BJ (cell line): ENCODE measurements around the gene CALML6. TPM values are rescaled to one million over a fixed set of nuclear protein-coding genes. Genes with fewer than 3 reads are reported as not detected.

Source experiments
- CTCF ChIA-PET: fragments of 350-600 bp; formaldehyde crosslinking; extraction: SDS; loops from one replicate; lab custom pipeline; 2021; ENCODE audit warnings: antibody characterized with exemption, inconsistent platforms; lab: Yijun Ruan, JAX
- POLR2A ChIA-PET: fragments of 300-600 bp; sonication (Branson Sonifier 250); formaldehyde crosslinking; extraction: SDS; loops from one replicate; lab custom pipeline; 2021; ENCODE audit warnings: antibody characterized with exemption; lab: Charles Lee
- DNase-seq: peaks from one replicate; pipeline ENCODE4 v3.0.0-alpha.2; 2011; ENCODE audit warnings: low read depth
- H3K27me3 ChIP-seq: 2 replicates; pipeline ENCODE4 v1.6.0; 2011; ENCODE audit warnings: low read length; ENCODE audit not compliant: control insufficient read depth, insufficient read depth
- H3K36me3 ChIP-seq: 2 replicates; pipeline ENCODE4 v1.5.1; 2011; ENCODE audit warnings: low read length; ENCODE audit not compliant: control insufficient read depth, insufficient read depth
- H3K4me3 ChIP-seq: 2 replicates; pipeline ENCODE4 v1.5.1; 2011; ENCODE audit warnings: low read depth, mild to moderate bottlenecking, control low read depth, low read length
- CTCF ChIP-seq: IDR thresholded peaks from 2 replicates; pipeline ENCODE4 v1.5.1; 2011; ENCODE audit warnings: low read depth, mild to moderate bottlenecking, control low read depth, inconsistent platforms, low read length, moderate library complexity; ENCODE audit not compliant: insufficient read depth
- polyA plus RNA-seq: library from polyadenylated mRNA; depleted of rRNA; stranded (reverse); fragments of >200 nt; gene quantifications from 2 replicates; pipeline ENCODE4 v1.2.3, GENCODE V29; 2011

Gene CALML6
- polyA plus RNA-seq, 1 experiment = 0.31 TPM

GRCh38 chr1:1922956-1923833 is 8.1 kb downstream of the CALML6 start:
- ChIA-PET CTCF (interaction anchor here (0.9 to 1.2 kb wide), 2 partner anchors 21 to 37 kb away, joined by 3 read pairs; no protein-coding TSS in a partner anchor), POLR2A (no interaction called here)
- Histone ChIP-seq H3K4me3 (no peak overlapping the region), H3K36me3 (no peaks in the 10 kb centered on the region), H3K27me3 (no peaks in the 10 kb centered on the region)
- DNase-seq = no peak
- no peak for TF ChIP-seq CTCF

GRCh38 chr1:1924386-1924785 is 9.3 kb downstream of the CALML6 start:
- Histone ChIP-seq H3K4me3 (no peak overlapping the region), H3K36me3 (no peaks in the 10 kb centered on the region), H3K27me3 (no peaks in the 10 kb centered on the region)
- no peak for TF ChIP-seq CTCF
- POLR2A ChIA-PET = no interaction called here
- CTCF ChIA-PET = interaction anchor here (1.2 kb wide), 1 partner anchor 20 kb away, joined by 3 read pairs; no protein-coding TSS in a partner anchor
- no peak for DNase-seq

DNA sequence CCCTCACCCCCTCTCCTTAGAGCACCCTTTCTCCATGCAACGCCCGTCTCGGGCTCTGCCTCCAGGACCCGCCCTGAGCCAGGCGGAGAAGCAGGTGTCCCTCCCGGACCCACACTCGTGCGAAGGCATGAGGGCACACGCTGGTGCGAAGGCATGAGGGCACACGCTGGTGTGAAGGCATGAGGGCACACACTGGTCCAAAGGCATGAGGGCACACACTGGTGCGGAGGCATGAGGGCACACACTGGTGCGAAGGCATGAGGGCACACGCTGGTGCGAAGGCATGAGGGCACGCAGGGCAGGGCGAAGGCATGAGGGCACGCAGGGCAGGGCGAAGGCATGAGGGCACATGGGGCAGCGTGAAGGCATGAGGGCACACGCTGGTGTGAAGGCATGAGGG is 9.8 kb downstream of the CALML6 start:
- no peak for DNase-seq
- TF ChIP-seq CTCF = no peak
- H3K27me3 ChIP-seq = no peaks in the 10 kb centered on the region
- H3K36me3 ChIP-seq = no peaks in the 10 kb centered on the region
- ChIA-PET POLR2A (no interaction called here), CTCF (interaction anchor here (0.7 to 1.2 kb wide), 3 partner anchors 16 to 20 kb away, joined by 3 to 4 read pairs (median 3); no protein-coding TSS in a partner anchor)
- no peak overlapping the region for H3K4me3 ChIP-seq

- DNase-seq = no peak
- Histone ChIP-seq H3K27me3 (no peaks in the 10 kb centered on the region), H3K36me3 (no peaks in the 10 kb centered on the region), H3K4me3 (no peak overlapping the region)
- TF ChIP-seq CTCF = no peak
- ChIA-PET CTCF (interaction anchor here (0.7 kb wide), 2 partner anchors 15 to 19 kb away, joined by 3 to 4 read pairs; no protein-coding TSS in a partner anchor), POLR2A (no interaction called here)
Observed at GRCh38 chr1:1925437-1926345, 10.6 kb downstream of the CALML6 start.

DNA sequence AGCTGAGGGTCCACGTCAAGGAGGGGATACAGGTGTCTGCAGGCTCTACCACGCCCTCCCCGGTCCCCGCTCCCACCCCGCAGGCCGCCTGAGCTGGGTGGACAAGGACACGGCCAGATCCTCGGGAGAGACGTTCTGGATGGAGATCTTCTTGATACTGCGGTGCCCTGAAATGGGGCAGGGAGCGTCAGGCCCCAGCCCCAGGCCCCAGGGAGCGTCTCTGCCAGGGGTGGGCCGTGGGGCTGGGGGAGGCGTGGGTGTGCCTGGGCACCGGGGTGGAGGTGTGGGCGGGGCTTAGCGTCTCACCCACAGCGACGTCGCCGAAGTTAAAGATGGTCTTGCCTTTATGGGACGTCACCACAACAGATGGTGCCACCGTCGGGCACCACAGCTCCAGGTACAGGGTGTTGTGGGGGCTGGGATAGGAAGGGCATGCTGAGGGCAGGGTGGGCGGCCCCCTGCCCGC is 11.3 kb downstream of the CALML6 start:
- ChIA-PET CTCF (no interaction called here), POLR2A (no interaction called here)
- no peaks in the 10 kb centered on the region for H3K36me3 ChIP-seq
- no peak for DNase-seq
- no peak overlapping the region for H3K4me3 ChIP-seq
- no peaks in the 10 kb centered on the region for H3K27me3 ChIP-seq
- TF ChIP-seq CTCF = no peak
